K562 (cell line): Measurements from ENCODE around the gene CFAP69. TPM values are rescaled to one million over a fixed set of nuclear protein-coding genes. Genes with fewer than 3 reads are reported as not detected.

Experiments used
- ATAC-seq: fragments of 200-7000 bp; cut with Tn5 transposase; 3 replicates; pipeline ENCODE4 v1.9.1; 2020; ENCODE audit warnings: moderate library complexity
- BruUV-seq: library from RNA; stranded (reverse); fragments of 400-500 nt; replicated peaks from 2 replicates; lab custom pipeline; 2021; lab: Mats Ljungman, UMichigan
- CTCF ChIA-PET: fragments of 300-600 bp; formaldehyde crosslinking; extraction: SDS; loops from one replicate; lab custom pipeline; 2021; ENCODE audit warnings: low intra/inter-chr PET ratio; lab: Yijun Ruan, JAX
- POLR2A ChIA-PET: fragments of 300-600, 350-650 bp; sonication (Branson Sonifier 250); formaldehyde crosslinking; extraction: SDS; loops from one replicate; lab custom pipeline; 2021; ENCODE audit warnings: antibody characterized with exemption, inconsistent platforms; lab: Yijun Ruan, JAX
- DNase-seq, 4 experiments: peaks; one replicate each; pipeline versions ENCODE4 v3.0.0 to v3.0.0-alpha.2; 2011 to 2018; ENCODE audit warnings: low spot score in 3 of 4, mixed read lengths in 3 of 4; ENCODE audit errors: extremely low read depth in 1 of 4
- FAIRE-seq: peaks from 2 replicates; lab custom pipeline; 2011; peaks lifted over from hg19 to GRCh38; lab: Jason Lieb, UNC
- H2AFZ ChIP-seq: 2 replicates; pipeline ENCODE4 v1.6.0; 2011; ENCODE audit warnings: low read depth, low read length, control low read depth, inconsistent platforms
- H3K27ac ChIP-seq: fragments of 200-600 bp; 3 replicates; pipeline ENCODE4 v1.8.0; 2011; ENCODE audit warnings: low read depth, mild to moderate bottlenecking, control low read depth, inconsistent platforms, low read length, moderate library complexity, mixed read lengths; ENCODE audit errors: extremely low read depth
- H3K27me3 ChIP-seq, 2 experiments: fragments of 300-600 bp in 1 of 2; 2 replicates in 1 of 2; 3 replicates in 1 of 2; pipeline versions ENCODE4 v1.6.0 to v1.8.0; 2011; ENCODE audit warnings: inconsistent platforms in 2 of 2, low read length in 2 of 2, mild to moderate bottlenecking in 1 of 2, mixed read lengths in 1 of 2, moderate library complexity in 1 of 2; ENCODE audit not compliant: control insufficient read depth in 2 of 2, insufficient read depth in 2 of 2
- H3K36me3 ChIP-seq: fragments of 300-600 bp; 3 replicates; pipeline ENCODE4 v1.8.0; 2011; ENCODE audit warnings: mild to moderate bottlenecking, low read length, inconsistent platforms; ENCODE audit not compliant: control insufficient read depth, insufficient read depth
- H3K4me1 ChIP-seq, 2 experiments: fragments of 200-600 bp in 1 of 2; replicated peaks in 1 of 2; 2 replicates in 1 of 2; 3 replicates in 1 of 2; pipeline versions ENCODE4 v1.5.1 to v1.8.0; 2011; ENCODE audit warnings: inconsistent platforms in 2 of 2, low read length in 2 of 2, mild to moderate bottlenecking in 1 of 2, mixed read lengths in 1 of 2, moderate library complexity in 1 of 2; ENCODE audit not compliant: control insufficient read depth in 2 of 2, insufficient read depth in 2 of 2
- H3K4me2 ChIP-seq: 2 replicates; pipeline ENCODE4 v1.6.1; 2011; ENCODE audit warnings: low read length, control low read depth, inconsistent platforms, mixed read lengths; ENCODE audit not compliant: insufficient read depth
- H3K4me3 ChIP-seq: fragments of 200-600 bp; sonication (generic), shearing (Covaris generic); 2 replicates; pipeline ENCODE4 v1.5.1; 2016; ENCODE audit warnings: control low read depth, inconsistent platforms
- H3K79me2 ChIP-seq: fragments of 200-600 bp; 3 replicates; pipeline ENCODE4 v1.8.0; 2011; ENCODE audit warnings: low read length, inconsistent platforms; ENCODE audit not compliant: control insufficient read depth, insufficient read depth
- H3K9ac ChIP-seq, 2 experiments: 2 replicates each; pipeline versions ENCODE4 v1.6.0 to v1.6.1; 2011; ENCODE audit warnings: low read depth in 2 of 2, low read length in 2 of 2, control low read depth in 1 of 2, inconsistent platforms in 1 of 2, mild to moderate bottlenecking in 1 of 2, mixed read lengths in 1 of 2; ENCODE audit not compliant: insufficient read depth in 1 of 2
- H3K9me1 ChIP-seq: one replicate; pipeline ENCODE4 v1.6.0; 2011; ENCODE audit warnings: inconsistent platforms, mild to moderate bottlenecking, low read length, moderate library complexity; ENCODE audit not compliant: control insufficient read depth, insufficient read depth
- H3K9me3 ChIP-seq: replicated peaks from 2 replicates; pipeline ENCODE4 v1.5.1; 2011; ENCODE audit warnings: low read depth, low read length, inconsistent platforms; ENCODE audit not compliant: control insufficient read depth, insufficient read depth
- H4K20me1 ChIP-seq: replicated peaks from 2 replicates; pipeline ENCODE4 v1.6.1; 2011; ENCODE audit warnings: low read length, inconsistent platforms, mixed read lengths; ENCODE audit not compliant: control insufficient read depth, insufficient read depth
- BHLHE40 ChIP-seq: IDR thresholded peaks from 2 replicates; pipeline ENCODE4 v1.6.1; 2011; ENCODE audit warnings: low read length, improper control_type of control experiment
- CC2D1A ChIP-seq: fragments of 450-650 bp; IDR thresholded peaks from 2 replicates; pipeline ENCODE4 v1.6.1; 2017; ENCODE audit warnings: mild to moderate bottlenecking
- CCNT2 ChIP-seq: IDR thresholded peaks from 2 replicates; pipeline ENCODE4 v1.6.1; 2011; ENCODE audit warnings: borderline replicate concordance, low read depth, mild to moderate bottlenecking, moderate library complexity, mixed read lengths, low read length; ENCODE audit not compliant: insufficient read length; ENCODE audit errors: extremely low read depth
- NCOA1 ChIP-seq: fragments of 450-650 bp; IDR thresholded peaks from 2 replicates; pipeline ENCODE4 v1.6.1; 2016; ENCODE audit warnings: low read depth
- RBM22 ChIP-seq: fragments of 200-400 bp; formaldehyde crosslinking; IDR thresholded peaks from 2 replicates; pipeline ENCODE4 v1.6.1; 2018; ENCODE audit warnings: low read length, low read depth; ENCODE audit not compliant: poor library complexity, severe bottlenecking
- SIX5 ChIP-seq, 2 experiments: IDR thresholded peaks; 2 replicates each; pipeline ENCODE4 v1.6.1; 2011; ENCODE audit warnings: low read length in 2 of 2, borderline replicate concordance in 1 of 2, low read depth in 1 of 2, mild to moderate bottlenecking in 1 of 2, moderate library complexity in 1 of 2; ENCODE audit not compliant: insufficient read depth in 1 of 2
- TBL1XR1 ChIP-seq, 2 experiments: IDR thresholded peaks; 2 replicates each; pipeline ENCODE4 v1.6.1; 2012; ENCODE audit warnings: improper control_type of control experiment in 2 of 2, low read length in 2 of 2, mild to moderate bottlenecking in 1 of 2
- ZNF224 ChIP-seq: sonication (generic); formaldehyde crosslinking; IDR thresholded peaks from 2 replicates; pipeline ENCODE4 v1.8.0; 2022; ENCODE audit warnings: mild to moderate bottlenecking, missing genetic modification reagents
- in situ Hi-C: fragments of 300-500 bp; cut with MboI; formaldehyde crosslinking; loops from 4 replicates; pipeline ENCODE4 v1.15.0; 2018; ENCODE audit warnings: inconsistent platforms, mixed read lengths
- intact Hi-C: fragments of 100-400 bp; cut with micrococcal nuclease; formaldehyde crosslinking; loops from 2 replicates; pipeline ENCODE4 v1.14.2; 2022
- polyA plus RNA-seq, 8 experiments: library from polyadenylated mRNA; depleted of rRNA in 4 of 8; stranded (reverse) in 5 of 8; unstranded in 3 of 8; fragments of >200 nt; fragmentation: Nextera tagmentation in 2 of 8; fragmentation: Illumina TruSeq in 1 of 8; extraction: Ambion mirVana in 2 of 8; extraction: Trizol in 1 of 8; gene quantifications; 2 replicates each; pipeline versions ENCODE4 v1.2.1 to v1.2.3, GENCODE V29; 2011 to 2014; ENCODE audit warnings: inconsistent platforms in 1 of 8, missing spikeins in 1 of 8
- total RNA-seq, 7 experiments: library from RNA; depleted of rRNA in 6 of 7; stranded (reverse); fragments of >200 nt in 6 of 7; fragmentation: Illumina TruSeq in 2 of 7; extraction: Trizol in 2 of 7; gene quantifications; 2 replicates each; pipeline versions ENCODE4 v1.2.1 to v1.2.3, GENCODE V29; 2011 to 2021; ENCODE audit warnings: low replicate concordance in 1 of 7
- TF ChIP-seq, protein P1 (sequence below): fragments of 250-450 bp; sonication (Bioruptor Pico); IDR thresholded peaks from 2 replicates; pipeline ENCODE4 v1.8.0; 2022; ENCODE audit warnings: moderate library complexity, mild to moderate bottlenecking, inconsistent platforms
- TF ChIP-seq, protein P2 (sequence below): fragments of 450-650 bp; IDR thresholded peaks from one replicate; pipeline ENCODE4 v1.6.1; 2018; ENCODE audit warnings: mild to moderate bottlenecking, moderate library complexity; ENCODE audit not compliant: partially characterized antibody
- TF ChIP-seq, protein P3 (sequence below): fragments of 250-450 bp; sonication (Bioruptor Pico); IDR thresholded peaks from 2 replicates; pipeline ENCODE4 v1.5.1; 2021; ENCODE audit warnings: mild to moderate bottlenecking
- TF ChIP-seq, protein P4 (sequence below): IDR thresholded peaks from 2 replicates; pipeline ENCODE4 v1.6.1; 2011; ENCODE audit warnings: borderline replicate concordance, low read depth, mild to moderate bottlenecking, moderate library complexity, low read length; ENCODE audit not compliant: insufficient read depth, poor library complexity, severe bottlenecking
- TF ChIP-seq, protein P5 (sequence below): fragments of 450-650 bp; formaldehyde crosslinking; IDR thresholded peaks from 2 replicates; pipeline ENCODE4 v1.4.0; 2020; ENCODE audit warnings: mild to moderate bottlenecking, moderate library complexity

The CFAP69 gene
- total and polyA plus RNA-seq, 9 of the 15 experiments (the other 6 are each of a cell fraction or from before 2014, with no cell fraction given): 0.24 to 5.1 (median 1.7) TPM

DNA sequence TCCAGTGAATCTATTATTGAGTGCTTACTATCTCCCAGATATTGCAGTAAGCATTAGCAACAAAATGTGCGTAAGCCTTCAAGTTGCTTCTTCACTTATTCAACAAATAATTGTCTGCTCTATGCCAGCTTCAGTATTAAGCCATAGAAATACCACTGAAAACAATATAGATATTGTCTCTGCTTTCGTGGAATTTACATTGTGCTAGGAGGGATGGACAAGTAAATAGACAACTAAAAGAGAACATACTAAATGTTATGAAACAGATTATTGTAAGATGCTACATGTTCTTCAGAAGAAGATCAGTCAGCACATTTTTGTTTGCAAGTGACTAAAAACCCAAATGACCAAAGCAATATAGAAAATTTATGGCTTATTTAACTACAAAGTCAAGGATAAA lies 27.3 kb downstream of the CFAP69 start (continued):
- no peak for TF ChIP-seq TBL1XR1 (IDR thresholded peaks at IDR 0.05; ENCODE audit: low read length in 2 of 2)

DNA sequence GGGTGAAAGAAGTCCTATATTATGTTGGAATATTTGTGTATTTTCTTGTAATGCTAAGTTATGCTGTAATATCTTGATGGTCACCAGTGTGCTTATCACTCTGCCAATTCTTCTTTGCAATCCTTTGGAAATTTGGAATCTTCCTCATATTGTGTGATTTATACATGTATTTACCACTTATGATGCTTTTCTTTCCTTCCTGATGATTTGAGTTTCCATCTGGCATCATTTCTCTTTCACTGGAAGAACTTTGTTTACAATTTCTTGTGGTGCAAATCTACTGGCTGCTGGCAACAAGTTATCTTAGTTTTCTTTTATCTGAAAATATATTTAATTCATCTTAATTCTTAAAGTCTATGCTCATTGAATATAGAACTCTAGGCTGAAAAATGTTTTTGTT lies 29.2 kb downstream of the CFAP69 start:
- FAIRE-seq (no peak), DNase-seq (no peak), ATAC-seq (no peak)
- H3K9ac ChIP-seq: no peak overlapping the region
- in situ Hi-C loops: no loop called here
- H4K20me1 ChIP-seq: no peaks in the 10 kb centered on the region
- H3K4me2 ChIP-seq: no peak overlapping the region
- POLR2A ChIA-PET: no interaction called here
- H3K4me3 ChIP-seq: no peak overlapping the region
- H3K27me3 ChIP-seq: no peaks in the 10 kb centered on the region
- no peak overlapping the region for H3K27ac ChIP-seq
- CTCF ChIA-PET: no interaction called here
- BruUV-seq: no TSS peak
- no peaks in the 10 kb centered on the region for H3K9me1 ChIP-seq
- no peaks in the 10 kb centered on the region for H3K4me1 ChIP-seq
- H3K79me2 ChIP-seq: no peaks in the 10 kb centered on the region
- H3K36me3 ChIP-seq: no peaks in the 10 kb centered on the region
- H3K9me3 ChIP-seq: no peaks in the 10 kb centered on the region
- H2AFZ ChIP-seq: no peak overlapping the region
- intact Hi-C loops: no loop called here
- TF ChIP-seq SIX5 (IDR thresholded peaks at IDR 0.05; ENCODE audit: borderline replicate concordance in 1 of 2, insufficient read depth in 1 of 2, low read depth in 1 of 2, low read length in 2 of 2): no peak
- no peak for TF ChIP-seq ZNF224 (CRISPR knock-in tag)
- TF ChIP-seq, protein P1, sequence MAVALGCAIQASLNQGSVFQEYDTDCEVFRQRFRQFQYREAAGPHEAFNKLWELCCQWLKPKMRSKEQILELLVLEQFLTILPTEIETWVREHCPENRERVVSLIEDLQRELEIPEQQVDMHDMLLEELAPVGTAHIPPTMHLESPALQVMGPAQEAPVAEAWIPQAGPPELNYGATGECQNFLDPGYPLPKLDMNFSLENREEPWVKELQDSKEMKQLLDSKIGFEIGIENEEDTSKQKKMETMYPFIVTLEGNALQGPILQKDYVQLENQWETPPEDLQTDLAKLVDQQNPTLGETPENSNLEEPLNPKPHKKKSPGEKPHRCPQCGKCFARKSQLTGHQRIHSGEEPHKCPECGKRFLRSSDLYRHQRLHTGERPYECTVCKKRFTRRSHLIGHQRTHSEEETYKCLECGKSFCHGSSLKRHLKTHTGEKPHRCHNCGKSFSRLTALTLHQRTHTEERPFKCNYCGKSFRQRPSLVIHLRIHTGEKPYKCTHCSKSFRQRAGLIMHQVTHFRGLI (CRISPR knock-in tag): no peak
- TF ChIP-seq, protein P2, sequence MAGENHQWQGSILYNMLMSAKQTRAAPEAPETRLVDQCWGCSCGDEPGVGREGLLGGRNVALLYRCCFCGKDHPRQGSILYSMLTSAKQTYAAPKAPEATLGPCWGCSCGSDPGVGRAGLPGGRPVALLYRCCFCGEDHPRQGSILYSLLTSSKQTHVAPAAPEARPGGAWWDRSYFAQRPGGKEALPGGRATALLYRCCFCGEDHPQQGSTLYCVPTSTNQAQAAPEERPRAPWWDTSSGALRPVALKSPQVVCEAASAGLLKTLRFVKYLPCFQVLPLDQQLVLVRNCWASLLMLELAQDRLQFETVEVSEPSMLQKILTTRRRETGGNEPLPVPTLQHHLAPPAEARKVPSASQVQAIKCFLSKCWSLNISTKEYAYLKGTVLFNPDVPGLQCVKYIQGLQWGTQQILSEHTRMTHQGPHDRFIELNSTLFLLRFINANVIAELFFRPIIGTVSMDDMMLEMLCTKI: no peak
- TF ChIP-seq, protein P3, sequence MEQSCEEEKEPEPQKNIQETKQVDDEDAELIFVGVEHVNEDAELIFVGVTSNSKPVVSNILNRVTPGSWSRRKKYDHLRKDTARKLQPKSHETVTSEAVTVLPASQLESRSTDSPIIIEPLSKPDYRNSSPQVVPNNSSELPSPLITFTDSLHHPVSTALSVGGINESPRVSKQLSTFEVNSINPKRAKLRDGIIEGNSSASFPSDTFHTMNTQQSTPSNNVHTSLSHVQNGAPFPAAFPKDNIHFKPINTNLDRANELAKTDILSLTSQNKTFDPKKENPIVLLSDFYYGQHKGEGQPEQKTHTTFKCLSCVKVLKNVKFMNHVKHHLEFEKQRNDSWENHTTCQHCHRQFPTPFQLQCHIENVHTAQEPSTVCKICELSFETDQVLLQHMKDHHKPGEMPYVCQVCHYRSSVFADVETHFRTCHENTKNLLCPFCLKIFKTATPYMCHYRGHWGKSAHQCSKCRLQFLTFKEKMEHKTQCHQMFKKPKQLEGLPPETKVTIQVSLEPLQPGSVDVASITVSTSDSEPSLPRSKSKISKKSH (CRISPR knock-in tag): no peak
- TF ChIP-seq BHLHE40: no peak
- TF ChIP-seq, protein P4, sequence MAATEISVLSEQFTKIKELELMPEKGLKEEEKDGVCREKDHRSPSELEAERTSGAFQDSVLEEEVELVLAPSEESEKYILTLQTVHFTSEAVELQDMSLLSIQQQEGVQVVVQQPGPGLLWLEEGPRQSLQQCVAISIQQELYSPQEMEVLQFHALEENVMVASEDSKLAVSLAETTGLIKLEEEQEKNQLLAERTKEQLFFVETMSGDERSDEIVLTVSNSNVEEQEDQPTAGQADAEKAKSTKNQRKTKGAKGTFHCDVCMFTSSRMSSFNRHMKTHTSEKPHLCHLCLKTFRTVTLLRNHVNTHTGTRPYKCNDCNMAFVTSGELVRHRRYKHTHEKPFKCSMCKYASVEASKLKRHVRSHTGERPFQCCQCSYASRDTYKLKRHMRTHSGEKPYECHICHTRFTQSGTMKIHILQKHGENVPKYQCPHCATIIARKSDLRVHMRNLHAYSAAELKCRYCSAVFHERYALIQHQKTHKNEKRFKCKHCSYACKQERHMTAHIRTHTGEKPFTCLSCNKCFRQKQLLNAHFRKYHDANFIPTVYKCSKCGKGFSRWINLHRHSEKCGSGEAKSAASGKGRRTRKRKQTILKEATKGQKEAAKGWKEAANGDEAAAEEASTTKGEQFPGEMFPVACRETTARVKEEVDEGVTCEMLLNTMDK: no peak
- no peak for TF ChIP-seq NCOA1
- no peak for TF ChIP-seq RBM22
- TF ChIP-seq CCNT2: no peak
- TF ChIP-seq CC2D1A: no peak
- TF ChIP-seq, protein P5, sequence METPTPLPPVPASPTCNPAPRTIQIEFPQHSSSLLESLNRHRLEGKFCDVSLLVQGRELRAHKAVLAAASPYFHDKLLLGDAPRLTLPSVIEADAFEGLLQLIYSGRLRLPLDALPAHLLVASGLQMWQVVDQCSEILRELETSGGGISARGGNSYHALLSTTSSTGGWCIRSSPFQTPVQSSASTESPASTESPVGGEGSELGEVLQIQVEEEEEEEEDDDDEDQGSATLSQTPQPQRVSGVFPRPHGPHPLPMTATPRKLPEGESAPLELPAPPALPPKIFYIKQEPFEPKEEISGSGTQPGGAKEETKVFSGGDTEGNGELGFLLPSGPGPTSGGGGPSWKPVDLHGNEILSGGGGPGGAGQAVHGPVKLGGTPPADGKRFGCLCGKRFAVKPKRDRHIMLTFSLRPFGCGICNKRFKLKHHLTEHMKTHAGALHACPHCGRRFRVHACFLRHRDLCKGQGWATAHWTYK: no peak
